T-helper 2 cell (primary cell): ENCODE data around the gene TAF8.

Experiments used
- DNase-seq, 5 experiments: peaks; one replicate each; pipeline versions ENCODE4 v3.0.0 to v3.0.0-alpha.2; 2012 to 2022

Gene TAF8

GRCh38 chr6:42125663-42126062, 75.3 kb downstream of the TAF8 start:
- DNase-seq = no peak

DNA sequence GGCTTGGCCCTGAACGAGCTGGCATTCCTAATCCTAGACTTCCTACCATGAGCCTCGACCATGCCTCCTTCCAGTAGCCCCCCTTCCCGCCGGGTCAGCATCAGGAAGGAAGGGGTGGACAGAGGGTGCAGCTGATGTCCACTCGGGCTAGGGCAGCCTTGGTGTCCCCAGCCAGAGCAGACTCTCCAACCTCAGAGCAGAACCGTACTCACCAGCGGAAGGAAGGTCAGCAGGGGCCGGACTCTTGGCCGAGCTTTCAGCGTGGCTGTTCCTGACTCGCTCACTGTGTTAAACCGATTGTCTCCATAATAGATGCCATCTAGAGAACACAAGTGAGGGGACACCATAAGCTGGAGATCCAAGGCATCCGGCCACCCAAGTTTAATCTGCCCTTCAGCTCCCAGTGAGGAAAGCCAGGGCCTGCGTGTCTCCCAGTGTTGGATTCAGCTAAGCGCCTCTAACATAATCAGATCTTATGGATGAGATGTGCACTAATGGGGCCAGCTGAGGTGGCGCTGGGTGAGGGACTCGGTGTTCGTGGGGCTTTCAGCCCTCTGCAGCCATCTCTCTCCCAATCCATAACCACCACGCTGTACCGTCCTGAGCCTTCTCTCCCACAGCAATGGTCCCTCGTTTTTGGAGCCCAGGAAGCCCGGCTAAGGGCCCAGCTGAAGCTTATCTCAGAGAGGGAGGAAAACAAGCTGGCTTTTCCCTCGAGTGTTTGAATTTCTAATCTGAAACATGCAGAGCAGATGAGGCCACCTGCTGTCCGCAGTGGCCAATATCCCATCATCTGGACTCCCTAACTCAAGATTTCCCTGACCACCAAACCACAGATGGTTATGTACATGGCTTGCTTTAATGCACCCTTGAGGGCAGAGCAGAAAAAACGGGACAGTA, 78.4 kb downstream of the TAF8 start:
- no peak for DNase-seq

DNA sequence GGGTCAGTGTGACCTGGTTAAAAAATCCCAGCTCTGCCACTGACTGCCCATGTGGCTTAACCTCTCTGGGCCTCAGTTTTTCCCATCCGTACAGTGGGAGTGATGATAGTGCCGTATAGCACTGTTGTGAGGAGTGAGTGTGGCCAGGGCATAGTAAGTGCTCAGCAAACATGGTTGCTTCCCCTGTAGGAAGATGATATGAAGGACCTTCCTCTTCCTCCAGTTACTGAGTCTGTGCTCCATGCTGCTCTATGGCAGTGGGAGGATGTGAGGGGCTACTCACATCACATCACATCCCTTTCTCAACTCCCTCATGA, 79.0 kb downstream of the TAF8 start:
- DNase-seq = no peak

GRCh38 chr6:42131531-42131930, 81.2 kb downstream of the TAF8 start:
- no peak for DNase-seq

DNA sequence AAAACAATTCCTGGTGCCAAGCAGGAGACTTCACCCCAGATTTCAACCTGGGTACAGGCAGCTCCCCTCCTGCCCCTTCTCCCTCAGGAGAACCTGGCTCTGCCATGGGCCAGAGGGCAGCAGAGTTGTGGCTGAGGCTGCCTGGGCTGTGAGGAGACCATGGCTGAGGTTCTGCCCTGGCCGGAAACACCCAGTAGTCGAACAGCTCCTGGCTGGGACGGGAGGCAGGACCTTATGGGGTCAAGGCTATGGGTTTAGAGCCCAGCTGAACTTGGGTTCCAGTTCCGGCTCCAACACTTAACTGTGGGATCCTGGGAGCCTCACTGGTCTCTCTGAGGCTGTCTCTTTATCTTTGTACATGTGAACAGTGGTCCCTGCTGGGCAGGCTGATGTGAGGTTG, 83.6 kb downstream of the TAF8 start:
- DNase-seq = no peak

DNA sequence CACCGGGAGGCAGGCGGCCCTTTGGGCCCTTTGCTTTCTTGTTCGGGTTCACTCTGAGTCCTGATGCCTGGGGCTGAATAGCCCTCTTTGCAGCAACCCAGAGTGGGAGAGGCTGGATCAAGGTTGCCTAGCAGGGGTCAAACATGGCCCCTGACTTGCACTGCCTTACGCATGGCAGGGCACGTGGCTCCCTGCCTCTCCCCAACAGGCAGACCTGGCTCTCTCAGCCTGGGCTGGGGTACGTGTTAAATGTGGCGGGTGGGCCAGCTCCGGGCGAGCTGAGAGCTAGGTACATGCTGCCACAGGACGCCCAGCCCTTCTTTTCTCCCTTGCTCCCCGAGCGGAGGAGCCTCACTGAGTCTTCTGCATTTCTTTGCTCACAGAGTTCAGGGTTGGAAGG, 84.8 kb downstream of the TAF8 start:
- DNase-seq = no peak

- no peak for DNase-seq
Measured at GRCh38 chr6:42135722-42136121, 85.4 kb downstream of the TAF8 start.

DNA sequence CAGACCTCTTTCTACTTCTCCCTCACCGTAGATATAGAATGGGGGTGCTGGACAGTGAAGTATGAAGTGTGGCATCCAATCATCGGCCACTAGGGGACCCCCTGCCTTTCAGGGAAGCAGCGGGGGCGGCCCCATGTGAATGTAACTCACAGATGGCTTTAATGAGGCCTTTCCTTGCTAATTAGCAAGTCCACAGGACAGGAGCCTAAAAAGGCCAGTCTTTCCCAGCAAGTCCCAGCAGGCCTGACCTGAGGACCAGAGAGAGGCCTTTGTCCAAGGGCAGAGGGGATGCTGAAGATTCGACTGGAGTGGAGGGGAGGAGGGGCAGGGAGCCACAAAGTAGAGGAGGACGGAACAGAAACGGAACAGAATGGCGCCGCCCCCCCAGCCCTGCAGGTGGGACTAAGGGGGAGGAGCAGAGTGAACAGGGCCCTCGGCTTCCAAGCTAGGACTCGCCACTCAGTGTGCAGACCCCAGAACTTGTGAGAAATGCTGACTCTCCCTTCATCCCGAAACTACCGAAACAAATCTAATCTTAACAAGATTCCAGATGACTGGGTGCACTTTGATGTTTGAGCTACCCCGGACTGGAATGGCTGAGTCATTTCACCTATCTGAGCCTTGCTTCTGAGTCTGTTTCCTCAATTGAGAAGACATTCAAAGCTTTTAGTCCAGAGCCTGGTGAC, 86.3 kb downstream of the TAF8 start:
- peak in 1 of 5 experiments; percentile 8 for DNase-seq
